Measurements from ENCODE around the gene NAT16.

The NAT16 gene

DNA sequence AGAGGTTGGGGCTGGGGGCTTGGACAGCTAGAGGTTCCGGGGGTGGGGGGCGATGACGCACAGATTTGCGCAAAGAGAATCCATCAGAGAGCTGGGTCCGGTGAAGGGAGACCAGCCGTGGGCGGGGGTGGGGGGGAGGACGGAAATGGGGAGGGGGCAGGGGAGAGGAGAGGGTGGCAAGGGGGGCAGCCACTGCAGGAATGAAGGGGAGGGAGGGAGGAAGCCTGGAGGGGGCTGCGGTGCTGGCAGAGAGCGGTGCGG is 13.5 kb downstream of the NAT16 start:
- TF ChIP-seq, protein P1, sequence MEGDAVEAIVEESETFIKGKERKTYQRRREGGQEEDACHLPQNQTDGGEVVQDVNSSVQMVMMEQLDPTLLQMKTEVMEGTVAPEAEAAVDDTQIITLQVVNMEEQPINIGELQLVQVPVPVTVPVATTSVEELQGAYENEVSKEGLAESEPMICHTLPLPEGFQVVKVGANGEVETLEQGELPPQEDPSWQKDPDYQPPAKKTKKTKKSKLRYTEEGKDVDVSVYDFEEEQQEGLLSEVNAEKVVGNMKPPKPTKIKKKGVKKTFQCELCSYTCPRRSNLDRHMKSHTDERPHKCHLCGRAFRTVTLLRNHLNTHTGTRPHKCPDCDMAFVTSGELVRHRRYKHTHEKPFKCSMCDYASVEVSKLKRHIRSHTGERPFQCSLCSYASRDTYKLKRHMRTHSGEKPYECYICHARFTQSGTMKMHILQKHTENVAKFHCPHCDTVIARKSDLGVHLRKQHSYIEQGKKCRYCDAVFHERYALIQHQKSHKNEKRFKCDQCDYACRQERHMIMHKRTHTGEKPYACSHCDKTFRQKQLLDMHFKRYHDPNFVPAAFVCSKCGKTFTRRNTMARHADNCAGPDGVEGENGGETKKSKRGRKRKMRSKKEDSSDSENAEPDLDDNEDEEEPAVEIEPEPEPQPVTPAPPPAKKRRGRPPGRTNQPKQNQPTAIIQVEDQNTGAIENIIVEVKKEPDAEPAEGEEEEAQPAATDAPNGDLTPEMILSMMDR (conservative IDR thresholded peaks at IDR 0.05; ENCODE audit: low read depth, low read length), result no peak
- Histone ChIP-seq H4K20me1 (ENCODE audit: insufficient read depth) (no peaks in the 10 kb centered on the region), H3K36me3 (ENCODE audit: insufficient read depth) (no peaks in the 10 kb centered on the region), H2AFZ (ENCODE audit: low read depth) (no peak overlapping the region), H3K9ac (no peak overlapping the region), H3K27ac (no peak overlapping the region), H3K4me3 (IDR thresholded peaks at IDR 0.05; ENCODE audit: insufficient read depth, low read depth, low read length) (no peak overlapping the region), H3K4me2 (no peak overlapping the region), H3K4me1 (ENCODE audit: low read depth, poor library complexity, severe bottlenecking) (peaks cover 18% of the 10 kb centered on the region), H3K79me2 (ENCODE audit: insufficient read depth, low read depth) (no peaks in the 10 kb centered on the region), H3K27me3 (ENCODE audit: insufficient read depth, low read depth) (peaks cover 64% of the 10 kb centered on the region)

- Histone ChIP-seq H3K9ac (no peak overlapping the region), H3K27ac (no peak overlapping the region), H3K4me2 (peak overlapping the region; percentile 74), H3K79me2 (ENCODE audit: insufficient read depth, low read depth) (no peaks in the 10 kb centered on the region), H3K4me1 (ENCODE audit: low read depth, poor library complexity, severe bottlenecking) (peaks cover 18% of the 10 kb centered on the region), H3K36me3 (ENCODE audit: insufficient read depth) (no peaks in the 10 kb centered on the region), H3K4me3 (IDR thresholded peaks at IDR 0.05; ENCODE audit: insufficient read depth, low read depth, low read length) (no peak overlapping the region), H3K27me3 (ENCODE audit: insufficient read depth, low read depth) (peaks cover 59% of the 10 kb centered on the region), H2AFZ (ENCODE audit: low read depth) (peak overlapping the region; percentile 71), H4K20me1 (ENCODE audit: insufficient read depth) (no peaks in the 10 kb centered on the region)
- TF ChIP-seq, protein P1 (conservative IDR thresholded peaks at IDR 0.05; ENCODE audit: low read depth, low read length), result no peak
Measured at GRCh38 chr7:101165958-101166647, 14.0 kb downstream of the NAT16 start.

GRCh38 chr7:101165075-101165957 is 14.8 kb downstream of the NAT16 start, which contains the start of gene VGF:
TSS of gene VGF (minus strand) at chr7:101165569. CDS start at chr7:101164843, 726 bp downstream.
- H3K36me3 ChIP-seq (ENCODE audit: insufficient read depth), result no peaks in the 10 kb centered on the region
- H3K9ac ChIP-seq, result no peak within 1 kb of the TSS
- H3K27ac ChIP-seq, result no peak within 1 kb of the TSS
- H3K4me3 ChIP-seq (IDR thresholded peaks at IDR 0.05; ENCODE audit: insufficient read depth, low read depth, low read length), result no peak within 1 kb of the TSS
- H3K4me1 ChIP-seq (ENCODE audit: low read depth, poor library complexity, severe bottlenecking), result peaks cover 18% of the 10 kb centered on the region
- TF ChIP-seq, protein P1 (conservative IDR thresholded peaks at IDR 0.05; ENCODE audit: low read depth, low read length), result no peak
- H3K4me2 ChIP-seq, result peak within 1 kb of the TSS; percentile 74
- H2AFZ ChIP-seq (ENCODE audit: low read depth), result peak within 1 kb of the TSS; percentile 71
- H3K79me2 ChIP-seq (ENCODE audit: insufficient read depth, low read depth), result no peaks in the 10 kb centered on the region
- no peaks in the 10 kb centered on the region for H4K20me1 ChIP-seq (ENCODE audit: insufficient read depth)
- H3K27me3 ChIP-seq (ENCODE audit: insufficient read depth, low read depth), result peaks cover 51% of the 10 kb centered on the region

- H4K20me1 ChIP-seq (ENCODE audit: insufficient read depth), result no peaks in the 10 kb centered on the region
- TF ChIP-seq, protein P1 (conservative IDR thresholded peaks at IDR 0.05; ENCODE audit: low read depth, low read length), result no peak
- H3K36me3 ChIP-seq (ENCODE audit: insufficient read depth), result no peaks in the 10 kb centered on the region
- H2AFZ ChIP-seq (ENCODE audit: low read depth), result no peak overlapping the region
- no peak overlapping the region for H3K27ac ChIP-seq
- no peak overlapping the region for H3K4me3 ChIP-seq (IDR thresholded peaks at IDR 0.05; ENCODE audit: insufficient read depth, low read depth, low read length)
- no peak overlapping the region for H3K4me2 ChIP-seq
- no peak overlapping the region for H3K9ac ChIP-seq
- peaks cover 11% of the 10 kb centered on the region for H3K4me1 ChIP-seq (ENCODE audit: low read depth, poor library complexity, severe bottlenecking)
- H3K27me3 ChIP-seq (ENCODE audit: insufficient read depth, low read depth), result peaks cover 41% of the 10 kb centered on the region
- H3K79me2 ChIP-seq (ENCODE audit: insufficient read depth, low read depth), result no peaks in the 10 kb centered on the region
Measured at GRCh38 chr7:101164071-101164840, 15.8 kb downstream of the NAT16 start.
